Measurements from ENCODE around the gene DNM1.

- TF ChIP-seq, protein P1, sequence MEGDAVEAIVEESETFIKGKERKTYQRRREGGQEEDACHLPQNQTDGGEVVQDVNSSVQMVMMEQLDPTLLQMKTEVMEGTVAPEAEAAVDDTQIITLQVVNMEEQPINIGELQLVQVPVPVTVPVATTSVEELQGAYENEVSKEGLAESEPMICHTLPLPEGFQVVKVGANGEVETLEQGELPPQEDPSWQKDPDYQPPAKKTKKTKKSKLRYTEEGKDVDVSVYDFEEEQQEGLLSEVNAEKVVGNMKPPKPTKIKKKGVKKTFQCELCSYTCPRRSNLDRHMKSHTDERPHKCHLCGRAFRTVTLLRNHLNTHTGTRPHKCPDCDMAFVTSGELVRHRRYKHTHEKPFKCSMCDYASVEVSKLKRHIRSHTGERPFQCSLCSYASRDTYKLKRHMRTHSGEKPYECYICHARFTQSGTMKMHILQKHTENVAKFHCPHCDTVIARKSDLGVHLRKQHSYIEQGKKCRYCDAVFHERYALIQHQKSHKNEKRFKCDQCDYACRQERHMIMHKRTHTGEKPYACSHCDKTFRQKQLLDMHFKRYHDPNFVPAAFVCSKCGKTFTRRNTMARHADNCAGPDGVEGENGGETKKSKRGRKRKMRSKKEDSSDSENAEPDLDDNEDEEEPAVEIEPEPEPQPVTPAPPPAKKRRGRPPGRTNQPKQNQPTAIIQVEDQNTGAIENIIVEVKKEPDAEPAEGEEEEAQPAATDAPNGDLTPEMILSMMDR (IDR thresholded peaks at IDR 0.05) = no peak
- no peak for TF ChIP-seq POLR2A (IDR thresholded peaks at IDR 0.05)
Observed at GRCh38 chr9:128265348-128265847, 62.2 kb downstream of the DNM1 start.
